ENCODE results near the gene GPR35.
"Not testable (repeated sequence)": the region's sequence is repeated elsewhere in the genome, so short reads cannot be mapped to it uniquely, and the experiment has no call there.

GPR35 gene

GRCh38 chr2:240615820-240616547 lies 9.3 kb upstream of the GPR35 start:
- Histone ChIP-seq H3K36me3 (ENCODE audit: control insufficient read depth, low read length) (no peaks in the 10 kb centered on the region), H3K9me2 (replicated peaks; ENCODE audit: control insufficient read depth, low read length) (no peaks in the 10 kb centered on the region), H3K4me1 (ENCODE audit: control insufficient read depth, low read length) (peaks cover 7% of the 10 kb centered on the region), H3K4me3 (ENCODE audit: low read length) (no peak overlapping the region), H4K20me1 (ENCODE audit: control insufficient read depth, insufficient read depth, low read depth, low read length) (no peaks in the 10 kb centered on the region), H3K27me3 (ENCODE audit: control insufficient read depth, low read length) (no peaks in the 10 kb centered on the region), H3K4me2 (ENCODE audit: low read length) (no peak overlapping the region), H3K9me3 (ENCODE audit: control insufficient read depth, insufficient read depth, low read length) (no peaks in the 10 kb centered on the region), H3K79me2 (ENCODE audit: control insufficient read depth, low read length) (no peaks in the 10 kb centered on the region), H3K27ac (ENCODE audit: low read depth, low read length) (no peak overlapping the region), H3F3A (ENCODE audit: control insufficient read depth, insufficient read depth) (no peaks in the 10 kb centered on the region; the same call in 1 of the 2 replicates)
- TF ChIP-seq EZH2phosphoT487 (IDR thresholded peaks at IDR 0.05; ENCODE audit: borderline replicate concordance, low read length) (no peak), CTCF (IDR thresholded peaks at IDR 0.05; ENCODE audit: low read depth, low read length, poor library complexity, severe bottlenecking) (no peak)

GRCh38 chr2:240616860-240617666 lies 8.2 kb upstream of the GPR35 start:
- peaks cover 16% of the 10 kb centered on the region for H3K4me1 ChIP-seq (ENCODE audit: control insufficient read depth, low read length)
- not testable (repeated sequence) for H3K36me3 ChIP-seq (ENCODE audit: control insufficient read depth, low read length); H4K20me1 ChIP-seq (ENCODE audit: control insufficient read depth, insufficient read depth, low read depth, low read length); H3K9me3 ChIP-seq (ENCODE audit: control insufficient read depth, insufficient read depth, low read length); H3K27me3 ChIP-seq (ENCODE audit: control insufficient read depth, low read length); H3K27ac ChIP-seq (ENCODE audit: low read depth, low read length); H3K4me3 ChIP-seq (ENCODE audit: low read length); H3K79me2 ChIP-seq (ENCODE audit: control insufficient read depth, low read length); H3K9me2 ChIP-seq (replicated peaks; ENCODE audit: control insufficient read depth, low read length); H3K4me2 ChIP-seq (ENCODE audit: low read length); H3F3A ChIP-seq (ENCODE audit: control insufficient read depth, insufficient read depth)
- TF ChIP-seq CTCF (IDR thresholded peaks at IDR 0.05; ENCODE audit: low read depth, low read length, poor library complexity, severe bottlenecking) = peak; percentile 72

- H3K9me3 ChIP-seq (ENCODE audit: control insufficient read depth, insufficient read depth, low read length) = no peaks in the 10 kb centered on the region
- H3K9me2 ChIP-seq (replicated peaks; ENCODE audit: control insufficient read depth, low read length) = no peaks in the 10 kb centered on the region
- no peaks in the 10 kb centered on the region; the same call in 1 of the 2 replicates for H3F3A ChIP-seq (ENCODE audit: control insufficient read depth, insufficient read depth)
- H3K79me2 ChIP-seq (ENCODE audit: control insufficient read depth, low read length) = no peaks in the 10 kb centered on the region
- no peak overlapping the region for H3K4me2 ChIP-seq (ENCODE audit: low read length)
- peaks cover 27% of the 10 kb centered on the region for H3K4me1 ChIP-seq (ENCODE audit: control insufficient read depth, low read length)
- H3K27me3 ChIP-seq (ENCODE audit: control insufficient read depth, low read length) = no peaks in the 10 kb centered on the region
- no peak overlapping the region for H3K27ac ChIP-seq (ENCODE audit: low read depth, low read length)
- TF ChIP-seq EZH2phosphoT487 (IDR thresholded peaks at IDR 0.05; ENCODE audit: borderline replicate concordance, low read length) (no peak), CTCF (IDR thresholded peaks at IDR 0.05; ENCODE audit: low read depth, low read length, poor library complexity, severe bottlenecking) (no peak)
- H3K36me3 ChIP-seq (ENCODE audit: control insufficient read depth, low read length) = no peaks in the 10 kb centered on the region
- no peak overlapping the region for H3K4me3 ChIP-seq (ENCODE audit: low read length)
- H4K20me1 ChIP-seq (ENCODE audit: control insufficient read depth, insufficient read depth, low read depth, low read length) = no peaks in the 10 kb centered on the region
These were observed 6.5 kb upstream of the GPR35 start for GRCh38 chr2:240618776-240619175.

Data from DOHH2 (cell line).